ENCODE data around the gene STBD1. TPM values are rescaled to one million over a fixed set of nuclear protein-coding genes. Genes with fewer than 3 reads are reported as not detected.
"Not testable (repeated sequence)": the region's sequence is repeated elsewhere in the genome, so short reads cannot be mapped to it uniquely, and the experiment has no call there.

STBD1 gene
- 12.3 TPM for polyA plus RNA-seq (2013, experiment 1 of 2; ENCODE audit: insufficient read length)
- polyA plus RNA-seq (2013, experiment 2 of 2; ENCODE audit: insufficient read length): 13.1 TPM

- peak; percentile 80 for DNase-seq
Measured at GRCh38 chr4:76305971-76306881, at the start of gene STBD1. TSS of gene STBD1 (plus strand) at chr4:76306733. CDS start at chr4:76306770, 37 bp downstream.

DNA sequence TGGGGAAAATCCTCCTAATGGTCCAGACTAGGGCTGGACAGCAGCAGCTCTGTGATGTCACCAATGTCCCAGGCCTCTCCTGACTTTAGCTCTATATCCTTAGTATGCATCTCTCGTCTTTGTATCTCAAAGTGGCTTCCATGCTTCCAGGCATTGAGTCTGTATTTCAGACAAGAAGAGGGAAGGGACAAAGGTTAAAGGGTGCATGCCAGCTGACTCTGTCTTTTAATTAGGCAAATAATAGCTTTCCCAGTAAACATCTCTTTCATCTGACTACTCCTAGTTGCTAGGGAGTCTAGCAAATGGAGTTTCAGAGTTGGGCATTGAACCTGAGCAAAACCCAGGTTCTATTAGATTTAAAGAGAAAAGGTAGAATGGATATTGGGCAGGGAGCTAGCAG lies 49.6 kb upstream of the STBD1 start:
- no peak for DNase-seq

GRCh38 chr4:76257824-76258223 lies 48.7 kb upstream of the STBD1 start:
- DNase-seq: no peak

GRCh38 chr4:76260571-76260970 lies 46.0 kb upstream of the STBD1 start:
- DNase-seq: no peak

DNA sequence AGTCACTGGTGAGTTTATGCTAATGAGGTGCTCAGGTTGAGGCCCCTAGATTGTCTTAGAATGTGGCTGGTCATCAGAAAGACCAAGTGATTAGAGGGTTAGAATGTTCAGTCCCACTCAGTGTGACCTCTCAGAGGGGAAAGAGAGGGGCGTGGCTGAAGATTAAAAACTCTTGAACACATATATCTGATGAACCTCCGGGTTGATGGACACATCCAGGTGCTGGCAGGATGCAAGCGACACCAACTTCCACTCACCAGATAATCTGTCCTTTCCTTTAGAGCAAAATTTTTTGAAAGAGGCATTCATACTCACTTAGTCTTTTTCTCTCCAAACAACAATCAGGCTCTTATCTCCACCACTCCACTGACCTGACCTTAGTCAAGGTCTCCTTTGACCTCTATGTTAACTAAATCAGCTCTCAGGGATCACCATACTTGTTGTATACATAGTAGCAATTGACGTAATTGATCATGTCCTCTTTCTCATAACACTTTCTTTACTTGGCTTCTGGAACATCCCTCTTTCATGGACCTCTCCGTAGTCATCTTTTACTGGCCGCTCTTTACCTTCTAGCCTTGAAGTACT lies 40.8 kb upstream of the STBD1 start:
- no peak for DNase-seq

DNA sequence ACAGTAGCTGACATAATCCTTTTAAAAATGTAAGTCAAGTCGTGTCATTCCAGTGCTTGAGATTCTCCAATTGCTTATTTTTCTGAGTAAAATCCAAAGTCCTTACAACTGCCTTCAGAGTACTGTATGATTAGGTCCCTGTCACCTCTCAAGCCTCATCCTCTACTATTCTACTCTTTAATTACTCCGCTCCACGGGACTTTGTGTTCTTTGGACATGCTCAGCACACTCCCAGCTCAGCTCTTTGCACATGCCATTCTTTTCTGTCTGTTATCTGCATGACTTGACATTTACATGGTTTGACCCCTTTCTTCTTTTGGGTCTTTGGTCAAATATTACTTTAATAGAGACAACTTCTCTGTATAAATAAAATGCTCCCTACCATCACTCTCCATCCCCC lies 39.9 kb upstream of the STBD1 start:
- no peak for DNase-seq

DNA sequence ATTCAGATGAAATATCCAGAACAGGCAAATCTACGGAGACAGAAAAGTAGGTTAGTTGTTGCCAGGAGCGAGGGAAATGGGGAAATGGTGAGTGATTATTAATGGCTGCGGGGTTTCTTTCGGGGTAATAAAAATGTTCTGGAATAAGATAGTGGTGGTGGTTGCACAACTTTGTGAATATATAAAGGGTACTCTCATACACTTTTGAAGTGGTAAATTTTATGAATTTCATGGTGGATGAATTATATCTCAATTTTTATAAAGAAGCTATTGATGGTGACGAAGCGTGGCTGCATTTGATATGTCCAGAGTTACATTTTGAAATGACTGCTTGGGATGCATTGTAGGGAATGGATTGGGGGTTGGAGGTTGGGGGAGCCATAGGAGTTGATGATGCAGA lies 38.7 kb upstream of the STBD1 start:
- no peak for DNase-seq

DNA sequence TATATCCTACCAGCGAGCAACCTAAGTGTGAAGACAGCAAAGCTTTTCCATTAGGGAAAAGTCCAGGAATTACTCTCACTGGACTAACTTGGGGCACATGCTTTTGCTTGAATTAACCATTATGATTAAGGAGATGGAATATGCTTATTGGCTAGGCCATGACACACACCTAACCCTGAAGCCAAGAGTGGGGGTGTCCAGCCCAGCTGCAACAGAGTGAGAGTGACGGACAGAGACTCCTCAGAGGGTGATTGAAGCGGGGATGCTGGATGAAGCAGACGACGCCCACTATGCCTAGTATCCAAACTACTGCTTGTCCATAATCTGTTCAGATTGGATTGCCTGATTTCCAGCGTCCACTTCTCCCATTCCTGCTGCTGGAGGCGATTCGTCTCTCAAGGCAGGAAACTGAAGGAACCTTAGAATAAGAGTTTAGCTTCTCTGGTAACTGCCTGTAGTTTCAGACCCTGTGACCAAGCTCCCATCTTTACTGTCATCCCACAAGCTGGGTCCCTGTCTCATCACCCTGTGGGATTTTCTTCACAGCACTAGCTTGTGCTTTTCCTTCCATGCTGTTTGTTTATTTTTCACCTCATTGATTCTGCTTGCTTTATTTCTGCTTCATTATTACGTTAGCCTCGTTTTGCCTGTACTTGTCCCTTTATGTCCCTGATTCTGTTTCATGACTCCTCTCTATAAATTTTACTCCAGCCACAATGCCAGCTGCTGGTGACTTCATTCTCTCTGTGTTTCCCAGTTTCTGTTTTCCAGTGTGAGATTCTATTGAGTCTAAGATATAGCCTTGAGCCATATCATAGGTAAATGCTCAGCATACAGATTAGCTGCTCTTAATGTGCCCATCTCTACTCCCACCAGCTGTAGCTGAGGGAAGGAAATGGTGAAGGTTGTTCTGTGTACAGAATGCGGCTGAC lies 36.0 kb upstream of the STBD1 start:
- no peak for DNase-seq

DNA sequence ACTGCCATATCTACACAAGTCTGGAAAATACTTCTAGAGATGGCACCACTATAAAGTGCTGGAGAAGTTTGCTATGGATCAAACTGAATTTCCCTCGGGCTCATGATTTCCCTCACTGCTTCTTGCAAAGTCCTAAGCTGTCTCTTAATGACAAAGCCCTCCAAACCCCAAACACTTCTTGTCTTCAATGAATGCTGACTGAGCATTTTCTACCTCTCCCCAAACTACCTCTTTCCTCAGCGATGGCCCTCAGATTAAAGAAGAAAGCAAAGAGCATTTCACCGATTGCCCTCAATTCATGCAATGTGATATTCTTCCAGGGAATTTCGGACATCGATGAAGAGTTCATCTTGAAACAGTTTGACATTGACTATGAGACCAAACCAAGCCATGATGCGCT lies 35.3 kb upstream of the STBD1 start:
- no peak for DNase-seq

GRCh38 chr4:76272073-76272472 lies 34.5 kb upstream of the STBD1 start:
- no peak for DNase-seq

GRCh38 chr4:76272582-76272981 lies 34.0 kb upstream of the STBD1 start:
- no peak for DNase-seq

GRCh38 chr4:76272999-76273398 lies 33.5 kb upstream of the STBD1 start:
- DNase-seq: no peak

DNA sequence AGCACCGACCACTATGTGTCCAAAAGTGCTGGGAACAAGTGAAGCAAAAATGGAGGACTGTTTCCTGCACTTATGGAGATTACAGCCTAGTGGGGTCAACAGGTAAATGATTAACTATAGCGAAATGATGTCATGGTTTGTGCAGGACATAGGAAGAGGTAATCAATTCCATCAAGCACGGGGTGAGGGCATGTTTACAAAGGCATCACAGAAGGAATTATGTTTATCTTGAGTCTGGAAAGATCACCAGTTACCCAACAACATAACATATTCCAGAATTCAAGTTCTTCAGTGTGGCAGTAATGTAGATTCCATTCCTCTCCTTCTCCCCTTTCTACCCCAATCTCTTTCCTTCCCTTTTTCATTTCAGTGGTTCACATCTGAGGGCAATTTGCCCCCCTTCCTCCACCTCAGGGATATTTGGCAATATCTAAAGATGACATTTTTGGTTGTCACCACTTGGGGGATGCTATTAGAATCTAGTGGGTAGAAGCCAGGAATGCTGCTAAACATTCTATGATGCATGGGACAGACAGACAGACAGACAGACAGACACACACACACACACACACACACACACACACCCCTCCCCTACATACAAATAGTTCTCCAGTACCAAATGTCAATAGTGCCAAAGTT lies 30.9 kb upstream of the STBD1 start:
- DNase-seq: no peak

GRCh38 chr4:76276813-76277212 lies 29.7 kb upstream of the STBD1 start:
- no peak for DNase-seq

DNA sequence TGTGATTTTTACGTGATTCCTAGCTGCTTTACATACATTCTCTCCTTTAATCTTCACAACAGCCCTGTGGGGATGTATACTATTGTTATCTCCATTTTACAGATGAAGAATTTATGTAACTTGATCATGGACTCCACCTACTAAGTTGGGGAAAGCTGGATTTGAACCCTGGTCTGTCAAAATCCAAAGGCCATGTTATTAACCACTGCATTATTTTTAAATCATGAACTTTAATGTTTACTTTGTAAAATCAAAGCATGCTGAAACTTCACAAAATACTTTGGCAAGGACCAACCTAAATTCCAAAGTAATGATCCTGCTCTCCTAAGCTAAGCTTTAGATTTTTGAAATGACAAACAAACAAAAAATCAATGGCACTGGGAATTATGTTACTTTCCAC lies 28.9 kb upstream of the STBD1 start:
- no peak for DNase-seq

GRCh38 chr4:76278583-76278982 lies 27.9 kb upstream of the STBD1 start:
- DNase-seq: no peak

GRCh38 chr4:76279462-76279861 lies 27.1 kb upstream of the STBD1 start:
- DNase-seq: no peak

- no peak for DNase-seq
Measured at GRCh38 chr4:76280488-76281441, 25.8 kb upstream of the STBD1 start.

GRCh38 chr4:76281594-76281993 lies 24.9 kb upstream of the STBD1 start:
- not testable (repeated sequence) for DNase-seq

- DNase-seq: no peak
Measured at GRCh38 chr4:76282941-76283689, 23.4 kb upstream of the STBD1 start.

Data from fibroblast of skin of back (primary cell).